Measurements from ENCODE around the gene CSNK1G2.

CSNK1G2 gene

GRCh38 chr19:1918975-1919374, 22.0 kb upstream of the CSNK1G2 start:
- DNase-seq, result no peak

DNA sequence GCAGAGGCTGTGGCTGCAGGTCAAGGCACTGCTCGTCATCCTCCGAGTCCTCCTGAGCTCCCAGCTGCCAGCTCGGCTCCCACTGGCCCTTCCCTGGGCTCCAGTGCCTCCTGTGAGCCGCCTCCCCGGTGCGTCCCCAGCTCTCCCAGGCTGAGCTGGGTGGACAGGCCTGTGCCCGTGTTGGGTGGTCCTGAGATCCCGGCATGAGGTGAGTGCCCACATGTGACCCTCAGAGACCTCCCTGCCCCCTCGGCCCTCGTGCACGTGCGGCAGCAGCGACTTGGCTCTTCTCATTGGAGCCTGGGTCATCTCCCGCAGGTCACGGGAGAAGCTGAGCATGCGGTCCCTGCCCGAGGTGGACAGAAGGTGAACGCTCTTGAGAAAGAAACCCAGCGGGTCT, 20.3 kb upstream of the CSNK1G2 start:
- DNase-seq, result no peak

DNA sequence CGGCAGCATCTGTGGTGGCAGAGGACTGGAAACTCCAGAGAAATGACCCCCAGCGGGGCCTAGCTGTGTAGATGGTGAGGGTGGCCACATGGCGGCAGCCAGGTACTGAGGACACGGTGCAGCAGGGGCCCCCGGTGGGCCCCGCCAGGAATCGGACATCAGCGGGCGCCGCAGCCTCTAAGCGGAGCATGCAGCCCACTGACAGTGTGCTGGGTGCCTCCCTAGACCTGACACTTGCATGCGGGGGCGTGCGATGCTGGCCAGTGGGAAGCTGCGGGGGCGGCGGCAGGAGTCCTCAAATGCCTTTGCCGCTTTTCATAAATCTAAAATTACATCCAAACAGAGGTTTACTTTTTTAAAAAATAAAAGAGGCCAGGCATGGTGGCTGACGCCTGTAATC, 19.6 kb upstream of the CSNK1G2 start:
- no peak for DNase-seq

DNA sequence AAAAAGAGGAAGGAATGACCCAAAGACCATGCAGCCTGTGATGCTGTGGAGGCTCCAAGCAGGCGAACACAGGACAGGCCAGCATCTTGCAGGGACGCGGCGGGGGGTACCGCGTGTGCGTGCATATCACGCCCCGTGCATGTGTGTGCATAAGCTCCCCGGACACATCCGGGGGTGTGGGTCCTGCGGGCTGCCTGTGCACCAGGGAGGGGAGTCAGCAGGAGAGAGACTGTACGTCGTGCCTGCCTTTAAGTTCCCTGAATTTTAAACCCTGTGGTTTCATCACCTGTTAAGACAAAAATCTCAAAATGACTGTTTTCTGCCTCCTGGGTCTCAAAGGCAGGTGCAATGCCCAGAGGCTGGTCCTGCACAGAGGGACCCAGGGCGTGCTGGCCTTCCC, 19.1 kb upstream of the CSNK1G2 start:
- DNase-seq, result no peak

DNA sequence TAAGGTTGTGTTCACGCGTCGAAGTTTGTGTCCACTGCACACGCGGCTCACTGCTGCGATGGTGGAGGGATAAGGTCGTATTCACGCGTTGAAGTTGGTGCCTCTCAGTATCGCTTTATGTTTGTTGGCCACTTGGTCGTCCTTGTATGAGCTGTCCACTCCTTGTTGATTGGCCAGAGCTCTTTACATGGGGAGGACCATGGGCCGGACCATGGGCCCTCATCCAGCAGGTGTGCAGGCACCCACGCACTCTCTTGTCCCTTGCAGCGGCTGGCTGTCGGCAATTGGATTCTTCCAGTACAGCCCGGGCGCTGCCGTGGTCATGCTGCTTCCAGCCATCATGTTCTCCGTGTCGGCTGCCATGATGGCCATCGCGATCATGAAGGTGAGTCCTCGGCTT, 18.2 kb upstream of the CSNK1G2 start:
- DNase-seq, result no peak

GRCh38 chr19:1923319-1923718, 17.7 kb upstream of the CSNK1G2 start:
- no peak for DNase-seq

DNA sequence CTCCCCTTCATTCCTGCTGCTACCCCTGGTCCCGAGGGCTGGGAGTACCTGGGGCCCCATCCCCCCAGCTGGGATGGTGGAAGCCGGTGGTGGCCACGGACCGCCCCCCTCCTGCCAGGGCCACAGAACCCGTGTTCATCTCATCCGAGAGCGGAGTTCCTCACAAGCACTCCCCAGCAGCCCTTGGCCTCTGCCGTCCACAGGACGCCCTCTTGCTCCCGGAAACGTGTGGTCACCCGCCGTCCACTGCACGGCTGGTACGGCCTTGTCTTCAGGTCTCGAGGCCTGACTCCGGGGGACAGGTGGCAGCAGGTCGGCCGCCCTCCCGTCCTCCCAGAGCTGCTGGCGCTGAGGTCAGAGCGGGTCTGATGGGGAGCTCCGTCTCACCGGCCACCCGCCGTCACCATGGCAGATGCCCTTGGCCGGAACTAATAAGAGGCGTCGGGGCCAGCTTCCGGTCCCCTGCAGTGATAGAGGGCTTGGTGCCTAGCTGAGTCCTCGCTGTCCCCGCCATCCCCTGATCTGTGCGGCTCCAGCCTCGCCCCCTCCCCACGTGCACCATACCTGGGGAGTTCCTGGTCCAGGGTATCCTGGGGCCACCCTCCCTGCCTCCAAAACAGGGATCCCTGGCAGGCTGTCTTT, 16.5 kb upstream of the CSNK1G2 start:
- DNase-seq, result no peak

DNA sequence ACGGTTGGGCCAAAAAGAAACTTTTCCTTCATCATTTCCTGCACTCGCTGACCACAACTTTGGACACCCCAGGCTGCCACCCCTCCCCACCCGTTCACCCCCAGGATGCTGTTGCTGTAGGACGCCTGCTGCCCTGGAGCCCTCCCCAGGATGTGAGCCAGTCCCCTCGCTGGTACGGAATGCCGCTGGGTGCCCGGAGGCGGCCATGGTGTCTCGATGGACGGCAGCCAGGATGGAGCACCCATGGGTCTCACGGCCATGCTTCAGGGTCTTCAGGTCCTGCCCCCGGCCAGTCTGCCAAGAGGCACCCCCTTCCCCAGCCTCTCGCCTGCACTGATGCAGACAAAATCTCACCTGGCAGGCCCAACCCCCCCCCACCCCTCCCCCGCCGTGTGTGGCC, 15.4 kb upstream of the CSNK1G2 start:
- DNase-seq, result no peak

DNA sequence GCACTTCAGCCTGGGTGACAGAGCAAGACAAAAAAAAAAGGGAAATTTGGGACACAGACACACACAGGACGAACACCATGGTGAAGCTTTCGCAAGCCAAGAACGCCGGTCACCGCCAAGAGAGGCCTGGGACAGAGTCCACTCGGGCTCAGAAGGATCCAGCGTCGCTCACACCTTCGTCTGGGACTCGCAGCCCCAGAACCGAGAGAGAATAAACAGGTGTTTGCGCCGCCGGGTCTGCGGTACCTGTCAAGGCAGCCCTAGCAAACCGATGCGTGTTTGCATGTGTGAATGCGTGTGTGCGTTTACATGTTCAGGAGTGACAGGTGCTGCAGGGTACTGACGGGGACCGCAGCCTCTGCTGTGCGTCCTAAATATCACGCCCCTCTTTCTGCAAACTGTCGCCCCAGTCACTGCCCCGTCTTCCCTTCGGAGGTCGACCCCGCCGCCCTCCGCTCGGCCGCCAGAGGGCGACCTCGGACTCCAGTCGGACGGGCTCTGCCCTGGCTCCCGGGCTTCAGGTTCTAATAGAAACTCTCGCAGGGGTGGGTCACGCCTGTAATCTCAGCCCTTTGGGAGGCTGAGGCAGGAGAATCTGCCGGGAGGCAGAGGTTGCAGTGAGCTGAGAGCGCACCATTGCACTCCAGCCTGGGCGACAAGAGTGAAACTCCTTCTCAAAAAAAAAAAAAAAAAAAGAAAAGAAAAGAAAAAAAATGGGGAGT, 11.8 kb upstream of the CSNK1G2 start:
- DNase-seq, result peak; percentile 67

DNA sequence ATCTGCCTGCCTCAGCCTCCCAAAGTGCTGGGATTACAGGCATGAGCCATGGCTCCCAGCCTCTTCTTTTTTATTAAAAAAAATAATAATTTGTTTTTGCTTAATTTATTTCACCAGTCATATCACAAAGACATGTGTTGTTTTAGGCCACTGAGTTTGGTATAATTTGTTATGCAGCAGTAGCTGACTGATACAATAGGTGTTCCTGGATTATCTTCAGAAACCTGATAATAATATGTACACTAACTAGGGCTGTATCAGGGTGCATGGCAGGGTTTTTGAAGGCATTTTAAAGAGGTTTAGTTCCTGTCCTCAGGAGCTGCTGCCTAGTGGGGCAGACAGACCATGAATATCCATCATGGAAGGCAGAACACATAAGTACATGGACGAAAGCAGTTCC, 9.5 kb upstream of the CSNK1G2 start:
- no peak for DNase-seq

GRCh38 chr19:1932395-1932794, 8.6 kb upstream of the CSNK1G2 start:
- DNase-seq, result no peak

DNA sequence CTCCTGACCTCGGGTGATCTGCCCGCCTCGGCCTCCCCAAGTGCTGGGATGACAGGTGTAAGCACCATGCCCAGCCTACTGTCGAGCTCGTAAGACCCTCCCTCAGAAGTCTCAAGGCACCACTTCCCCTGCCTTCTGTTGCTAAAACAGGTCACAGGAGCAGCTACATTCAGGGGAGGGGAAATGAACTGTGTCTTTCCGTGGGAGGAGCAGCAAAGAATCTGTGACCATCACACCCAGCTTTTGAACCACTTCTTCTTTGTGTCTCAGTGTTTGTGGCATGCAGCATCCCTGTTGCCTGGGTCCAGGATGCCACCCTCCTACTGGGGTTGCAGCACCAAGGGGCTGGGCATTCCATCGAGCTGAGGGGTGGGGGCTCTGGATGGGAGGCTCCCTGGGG, 7.7 kb upstream of the CSNK1G2 start:
- no peak for DNase-seq

DNA sequence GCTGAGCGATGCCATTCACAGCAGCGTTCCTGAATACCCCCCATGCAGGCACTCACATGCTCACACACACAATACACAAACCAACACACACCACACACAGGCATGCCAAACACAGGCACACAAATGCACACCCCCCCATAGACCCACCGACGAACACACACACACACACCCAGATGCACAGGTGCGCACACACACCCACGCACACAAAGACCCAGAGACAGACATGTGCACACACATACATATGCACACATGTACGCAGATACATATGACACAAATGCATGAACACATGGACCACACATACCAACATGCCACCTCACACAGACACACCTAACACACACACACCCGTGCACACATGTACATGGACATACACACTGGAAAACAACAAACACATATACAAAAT, 7.0 kb upstream of the CSNK1G2 start:
- no peak for DNase-seq

GRCh38 chr19:1935484-1936208, 5.3 kb upstream of the CSNK1G2 start:
- peak; percentile 33 for DNase-seq

- DNase-seq, result no peak
Measured at GRCh38 chr19:1936430-1936829, 4.5 kb upstream of the CSNK1G2 start.

DNA sequence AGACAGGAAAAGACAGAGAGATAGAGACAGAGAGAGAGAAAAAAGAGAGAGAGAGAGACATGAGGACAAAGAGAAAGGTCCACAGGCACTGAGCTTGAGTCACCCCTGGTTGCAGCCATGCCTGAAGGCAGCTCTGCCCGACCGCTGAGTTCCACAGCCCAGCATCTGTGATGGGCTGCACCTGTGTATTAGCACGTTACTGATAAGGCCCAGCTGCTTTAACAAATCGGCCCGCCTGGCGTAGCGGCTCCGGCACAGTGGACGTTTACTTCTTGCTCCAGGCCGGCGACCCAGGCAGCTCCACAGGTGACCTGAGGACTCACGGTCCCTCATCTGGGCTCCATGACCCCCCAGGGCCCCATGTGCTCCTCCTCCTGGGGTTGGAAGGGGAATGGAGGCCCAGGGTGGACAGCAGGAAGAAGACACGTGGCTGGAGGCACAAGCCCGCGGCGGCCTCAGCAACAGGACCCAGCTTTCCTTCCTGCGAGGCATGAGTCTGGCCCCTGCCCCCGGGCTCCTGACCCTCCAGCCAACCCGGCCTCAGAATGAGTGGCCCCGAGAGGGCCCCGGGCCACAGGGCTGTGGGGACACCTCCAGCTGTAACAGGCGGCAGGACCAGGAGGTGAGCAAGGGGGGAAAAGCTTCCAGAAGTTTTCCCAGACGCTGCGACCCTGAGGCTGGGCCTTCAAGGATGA, 3.9 kb upstream of the CSNK1G2 start:
- no peak for DNase-seq

DNA sequence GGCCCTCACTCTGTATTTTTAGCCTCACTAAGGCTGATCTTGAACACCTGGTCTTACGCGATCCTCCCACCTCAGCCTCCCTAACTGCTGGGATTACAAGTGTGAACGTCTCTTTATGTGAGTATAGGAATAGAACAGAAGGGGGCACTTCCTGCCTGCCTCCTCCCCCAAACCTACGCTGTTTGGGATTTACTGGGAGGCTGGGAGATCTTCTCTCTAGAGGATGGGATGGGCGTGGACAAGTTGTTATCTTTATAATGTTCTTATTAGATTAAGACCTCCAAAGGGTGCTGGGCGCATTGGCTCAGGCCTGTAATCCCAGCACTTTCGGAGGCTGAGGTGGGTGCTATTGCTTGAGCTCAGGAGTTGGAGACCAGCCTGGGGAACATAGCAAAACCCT, 2.9 kb upstream of the CSNK1G2 start:
- no peak for DNase-seq

DNA sequence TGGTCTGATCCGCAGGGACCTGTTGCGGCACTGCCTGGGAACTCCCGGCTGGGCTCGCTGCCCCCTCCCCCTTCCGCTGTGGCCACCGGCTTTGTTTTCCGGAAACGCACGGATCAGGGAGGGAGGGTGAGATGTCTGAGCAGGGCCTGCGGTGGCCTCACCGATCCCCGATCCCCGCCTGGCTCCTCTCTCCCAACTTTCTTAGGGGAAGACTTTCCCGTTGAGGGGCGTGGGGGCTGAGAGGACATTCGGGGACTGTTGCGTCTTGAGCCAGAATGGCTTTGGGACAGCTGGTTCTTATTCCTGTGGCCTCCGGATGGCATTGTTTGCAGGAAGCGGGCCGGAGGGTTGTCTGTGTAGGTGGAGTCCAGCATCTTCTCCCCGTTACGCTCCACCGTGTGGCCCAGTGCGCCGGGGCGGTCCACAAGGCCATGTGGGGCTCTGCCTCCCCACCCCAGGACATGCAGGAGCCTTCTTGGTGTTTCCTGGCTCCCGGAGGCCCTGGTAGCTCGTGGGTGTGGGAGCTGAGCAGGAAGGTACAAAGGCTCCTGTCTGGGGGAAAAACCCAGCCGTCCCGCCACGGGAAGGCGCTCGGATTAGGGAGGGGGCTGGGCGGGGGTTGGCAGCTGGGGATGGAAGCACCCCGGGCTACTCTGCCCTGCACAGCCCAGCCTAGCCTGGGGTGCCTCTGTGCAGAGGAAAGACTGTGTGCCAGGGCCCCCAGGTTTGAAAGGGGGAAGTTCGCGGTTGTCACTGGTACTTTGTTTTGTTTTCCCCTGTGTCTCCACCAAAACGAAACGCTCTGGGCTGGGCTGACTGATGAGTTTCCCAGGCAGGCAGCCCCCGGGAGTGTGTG, 1.3 kb downstream of the CSNK1G2 start:
- peak; percentile 69 for DNase-seq

DNA sequence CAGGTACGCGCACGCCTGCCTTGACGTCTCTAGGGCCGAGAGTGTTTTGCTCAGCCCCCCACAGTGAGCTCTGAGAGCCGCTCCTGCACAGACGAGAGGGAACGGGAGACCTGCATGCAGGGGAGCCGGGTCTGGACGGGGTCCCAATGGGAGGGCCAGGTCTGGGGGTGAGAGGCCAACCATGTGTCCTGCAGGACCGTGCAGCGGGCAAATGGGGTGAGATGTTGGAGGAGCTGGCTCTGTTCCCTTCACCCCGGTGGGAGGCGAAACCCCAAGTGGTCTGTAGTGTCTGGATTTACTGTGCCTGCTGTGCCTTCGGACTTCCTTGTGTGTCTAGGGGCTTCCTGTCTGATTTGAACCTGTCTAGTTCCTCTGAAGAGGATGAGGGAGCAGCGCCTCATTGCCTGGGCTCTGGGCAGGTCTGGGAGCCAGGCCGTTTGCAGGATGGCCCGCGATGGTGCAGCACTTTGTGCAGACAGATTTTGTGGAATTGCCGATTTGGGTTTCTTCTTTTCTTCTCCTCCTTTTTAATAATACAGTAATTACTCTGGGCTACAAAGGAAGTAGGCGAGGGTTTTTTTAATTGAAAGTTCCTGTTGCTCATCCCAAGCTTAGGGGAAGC, 2.1 kb downstream of the CSNK1G2 start:
- DNase-seq, result no peak

DNA sequence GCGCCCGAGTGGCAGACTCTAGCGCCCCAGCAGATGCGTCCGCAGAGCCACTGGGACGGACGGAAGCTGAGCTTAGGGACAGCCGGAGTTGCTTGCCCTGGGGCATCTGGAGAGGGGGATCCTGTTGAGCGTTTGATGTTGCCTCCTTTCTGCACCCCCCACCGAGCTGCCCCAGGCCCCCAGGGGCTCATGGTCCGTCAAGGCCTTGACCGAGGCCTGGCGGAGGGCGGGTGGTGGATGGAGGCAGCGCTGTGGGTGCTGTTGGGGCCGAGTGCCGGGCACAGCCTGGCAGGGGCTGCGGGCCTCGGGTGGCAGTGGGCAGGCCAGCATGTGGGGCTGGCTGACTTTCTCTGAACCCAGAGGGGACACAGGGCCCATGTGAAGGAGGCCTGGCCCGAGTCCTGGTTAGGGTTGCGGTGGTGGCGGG, 2.7 kb downstream of the CSNK1G2 start:
- DNase-seq, result no peak

DNA sequence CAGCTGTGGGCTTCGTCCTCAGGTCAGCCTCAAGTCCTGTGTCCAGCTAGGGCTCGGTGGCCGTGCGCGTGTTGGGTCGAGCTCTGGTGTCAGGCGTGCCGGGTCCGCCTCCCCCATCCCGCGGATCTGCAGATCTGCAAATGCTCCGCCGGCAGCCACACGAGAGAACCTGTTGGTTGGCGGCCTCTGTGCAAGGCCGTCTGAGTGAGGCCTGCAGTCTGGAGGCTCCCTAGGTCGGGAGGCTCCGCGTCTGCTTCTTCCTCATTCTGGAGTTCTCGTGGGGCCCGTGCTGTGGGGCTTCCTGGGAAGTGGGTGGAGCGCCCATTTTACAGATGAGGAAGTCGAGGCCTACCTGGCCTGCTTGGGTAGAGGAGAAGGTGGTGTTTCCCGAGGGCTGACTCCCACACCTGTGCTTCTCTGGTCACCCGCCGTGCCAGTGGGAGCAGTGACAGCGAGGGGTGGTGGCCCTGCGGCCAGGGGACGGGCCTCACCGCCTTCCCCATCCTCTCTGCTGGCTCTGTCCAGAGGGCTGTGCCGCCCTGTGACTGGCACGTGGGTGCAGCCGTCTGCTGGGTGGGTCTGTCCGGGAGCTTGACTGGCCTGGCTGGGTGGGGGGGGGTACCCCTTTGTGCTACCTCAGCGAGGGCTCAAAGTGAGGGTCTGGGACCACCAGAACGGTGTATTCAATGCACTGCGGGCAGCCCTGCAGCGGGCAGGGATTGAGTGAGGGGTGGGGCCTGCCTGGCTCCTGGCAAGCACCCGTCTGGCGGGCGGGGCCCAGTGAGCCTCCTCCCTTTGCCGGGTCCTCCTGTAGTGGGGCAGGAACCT, 3.3 kb downstream of the CSNK1G2 start:
- no peak for DNase-seq

All from fibroblast of skin of back (primary cell).